Head of caudate nucleus (tissue), 42 donors: ENCODE data around the gene NACAD.

ENCODE experiments used
- DNase-seq, 42 donors: peaks; one replicate each; pipeline versions ENCODE4 v3.0.0 to v3.0.0-alpha.2; 2020 to 2021; ENCODE audit warnings: mixed read lengths in 7 of 42
- intact Hi-C: fragments of 100-400 bp; cut with DNase I; formaldehyde crosslinking; loops from one replicate; pipeline ENCODE4 v1.15.0; 2022

The NACAD gene

GRCh38 chr7:45080958-45081669 is 7.7 kb downstream of the NACAD start:
- peak in 3 of 42 donors; percentile 22 to 29 (median 29) for DNase-seq

GRCh38 chr7:45080265-45080957 is 8.4 kb downstream of the NACAD start:
- DNase-seq, result peak in 3 of 42 donors; percentile 25 to 33 (median 28)
- intact Hi-C loops, result no loop called here

More at GRCh38 chr7:45080958-45081669, 7.7 kb downstream of the NACAD start:
- intact Hi-C loops, result no loop called here

GRCh38 chr7:45078125-45078681 is 10.6 kb downstream of the NACAD start:
- intact Hi-C loops, result no loop called here
- DNase-seq, result peak in 5 of 42 donors; percentile 18 to 49 (median 37)

GRCh38 chr7:45077579-45077978 is 11.2 kb downstream of the NACAD start:
- intact Hi-C loops, result no loop called here
- peak in 3 of 42 donors; percentile 9 to 30 (median 29) for DNase-seq

GRCh38 chr7:45076946-45077345 is 11.8 kb downstream of the NACAD start:
- intact Hi-C loops, result no loop called here
- DNase-seq, result peak in 3 of 42 donors; percentile 12 to 37 (median 28)

GRCh38 chr7:45075871-45076796 is 12.6 kb downstream of the NACAD start:
- peak in 6 of 42 donors; percentile 13 to 39 (median 30) for DNase-seq
- intact Hi-C loops, result no loop called here

- intact Hi-C loops, result no loop called here
- no peak for DNase-seq
Measured at GRCh38 chr7:45075355-45075644, 13.5 kb downstream of the NACAD start.

GRCh38 chr7:45074528-45075354 is 14.0 kb downstream of the NACAD start:
- intact Hi-C loops, result no loop called here
- peak in 2 of 42 donors; percentile 24 for DNase-seq

GRCh38 chr7:45073786-45074527 is 14.8 kb downstream of the NACAD start:
- intact Hi-C loops, result no loop called here
- peak in 18 of 42 donors; percentile 30 to 74 (median 54) for DNase-seq

- intact Hi-C loops, result no loop called here
Measured at GRCh38 chr7:45073031-45073785, 15.6 kb downstream of the NACAD start.

GRCh38 chr7:45072131-45073030 is 16.4 kb downstream of the NACAD start:
- peak in 2 of 42 donors; percentile 23 for DNase-seq

More at GRCh38 chr7:45073031-45073785, 15.6 kb downstream of the NACAD start:
- DNase-seq, result peak in 12 of 42 donors; percentile 25 to 65 (median 46)

GRCh38 chr7:45071528-45071927 is 17.2 kb downstream of the NACAD start:
- intact Hi-C loops, result no loop called here
- peak in 1 of 42 donors; percentile 16 for DNase-seq

More at GRCh38 chr7:45072131-45073030, 16.4 kb downstream of the NACAD start:
- intact Hi-C loops, result no loop called here

- intact Hi-C loops, result no loop called here
- DNase-seq, result no peak
Measured at GRCh38 chr7:45070254-45070642, 18.5 kb downstream of the NACAD start.

GRCh38 chr7:45069444-45070253 is 19.1 kb downstream of the NACAD start:
- DNase-seq, result peak in 1 of 42 donors; percentile 7
- intact Hi-C loops, result no loop called here
